SK-N-MC (cell line): ENCODE data around the gene UGT1A6.

Experiments used
- EZH2 ChIP-seq: fragments of 200-600 bp; sonication (generic); IDR thresholded peaks from one replicate; pipeline ENCODE4 v1.6.1; 2017; ENCODE audit warnings: antibody characterized with exemption
- FOXP2 ChIP-seq: optimal IDR thresholded peaks from 2 replicates; pipeline ENCODE3; 2011; ENCODE audit warnings: mild to moderate bottlenecking, moderate library complexity; ENCODE audit not compliant: insufficient read depth; ENCODE audit errors: extremely low read length, control extremely low read depth
- POLR2AphosphoS5 ChIP-seq: IDR thresholded peaks from 2 replicates; pipeline ENCODE4 v1.6.1; 2012; ENCODE audit warnings: mild to moderate bottlenecking, low read depth, low read length, borderline replicate concordance

DNA sequence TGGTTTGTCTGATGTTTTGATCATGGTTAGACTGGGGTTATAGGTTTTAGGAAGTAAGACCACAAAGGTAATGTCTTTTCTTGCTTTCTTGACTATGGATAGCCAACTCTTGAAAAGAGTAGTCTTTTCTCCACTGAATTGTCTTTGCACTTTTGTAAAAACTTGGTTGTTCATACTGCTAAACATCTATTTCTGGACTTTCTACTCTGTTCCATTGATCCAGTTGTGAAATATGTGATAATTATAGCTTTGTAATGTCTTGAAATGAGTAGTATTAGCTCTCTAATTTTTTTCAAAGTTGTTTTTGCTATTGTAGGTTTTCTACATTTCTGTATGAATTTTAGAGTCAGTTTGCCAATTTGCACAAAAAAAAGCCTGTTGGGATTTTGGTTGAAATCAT is 34.1 kb upstream of the UGT1A6 start:
- TF ChIP-seq EZH2 = no peak
- no peak for TF ChIP-seq POLR2AphosphoS5
- no peak for TF ChIP-seq FOXP2
